CD14-positive monocyte (primary cell): ENCODE data around the gene CEP120. TPM values are rescaled to one million over a fixed set of nuclear protein-coding genes. Genes with fewer than 3 reads are reported as not detected.

Experiments
- DNase-seq, 3 donors: peaks; one replicate each; pipeline ENCODE4 v3.0.0-alpha.2; 2011 to 2022
- H2AFZ ChIP-seq: 2 replicates; pipeline ENCODE4 v1.6.0; 2012; ENCODE audit warnings: mild to moderate bottlenecking, low read depth, low read length, inconsistent platforms; ENCODE audit not compliant: insufficient read depth, poor library complexity, severe bottlenecking
- H3K27ac ChIP-seq, 2 donors: 1 replicate in 1 of 2; 2 replicates in 1 of 2; pipeline ENCODE4 v1.5.1; 2012 to 2013; ENCODE audit warnings: low read length in 2 of 2, control low read depth in 1 of 2, inconsistent platforms in 1 of 2, low read depth in 1 of 2, mild to moderate bottlenecking in 1 of 2
- H3K27me3 ChIP-seq, 2 donors: one replicate each; pipeline versions ENCODE4 v1.6.0 to v1.6.1; 2011 to 2013; ENCODE audit warnings: low read length in 2 of 2; ENCODE audit not compliant: control insufficient read depth in 2 of 2, insufficient read depth in 2 of 2
- H3K36me3 ChIP-seq, 2 donors: replicated peaks in 1 of 2; 1 replicate in 1 of 2; 2 replicates in 1 of 2; pipeline versions ENCODE4 v1.5.1 to v1.6.1; 2012 to 2013; ENCODE audit warnings: low read length in 2 of 2, control low read depth in 1 of 2, inconsistent platforms in 1 of 2, mild to moderate bottlenecking in 1 of 2; ENCODE audit not compliant: insufficient read depth in 2 of 2, control insufficient read depth in 1 of 2
- H3K4me1 ChIP-seq, 2 donors: 1 replicate in 1 of 2; 2 replicates in 1 of 2; pipeline versions ENCODE4 v1.5.1 to v1.6.1; 2012 to 2013; ENCODE audit warnings: low read length in 2 of 2, control low read depth in 1 of 2, inconsistent platforms in 1 of 2, mild to moderate bottlenecking in 1 of 2, moderate library complexity in 1 of 2; ENCODE audit not compliant: insufficient read depth in 2 of 2, control insufficient read depth in 1 of 2
- H3K4me2 ChIP-seq: replicated peaks from 2 replicates; pipeline ENCODE3; 2012; ENCODE audit warnings: low read length, moderate library complexity, mild to moderate bottlenecking; ENCODE audit not compliant: poor library complexity, severe bottlenecking; ENCODE audit errors: extremely low read depth
- H3K4me3 ChIP-seq, 3 experiments: fragments of 200-600 bp in 1 of 3; sonication (generic) in 1 of 3; replicated peaks in 1 of 3; 1 replicate in 2 of 3; 2 replicates in 1 of 3; pipeline ENCODE4 v1.5.1; 2011 to 2013; ENCODE audit warnings: low read length in 3 of 3, mild to moderate bottlenecking in 3 of 3, control low read depth in 2 of 3, low read depth in 2 of 3, inconsistent platforms in 1 of 3, moderate library complexity in 1 of 3
- H3K79me2 ChIP-seq: 2 replicates; pipeline ENCODE4 v1.6.0; 2012; ENCODE audit warnings: mild to moderate bottlenecking, control low read depth, inconsistent platforms, low read length, moderate library complexity; ENCODE audit not compliant: insufficient read depth
- H3K9ac ChIP-seq: 2 replicates; pipeline ENCODE4 v1.6.0; 2017; ENCODE audit warnings: low read length, mild to moderate bottlenecking; ENCODE audit not compliant: insufficient read depth, poor library complexity, severe bottlenecking
- H3K9me3 ChIP-seq, 2 donors: replicated peaks in 1 of 2; 1 replicate in 1 of 2; 2 replicates in 1 of 2; pipeline versions ENCODE4 v1.5.1 to v1.6.1; 2012 to 2013; ENCODE audit warnings: low read length in 2 of 2, control low read depth in 1 of 2; ENCODE audit not compliant: control insufficient read depth in 1 of 2, insufficient read depth in 1 of 2
- H4K20me1 ChIP-seq: 2 replicates; pipeline ENCODE4 v1.6.0; 2012; ENCODE audit warnings: mild to moderate bottlenecking, low read length, control low read depth, moderate library complexity; ENCODE audit not compliant: insufficient read depth
- H3K27ac Mint-ChIP-seq, 7 donors: one replicate each; pipeline ENCODE4 v1.8.0; 2020; ENCODE audit warnings: mild to moderate bottlenecking in 7 of 7, mixed read lengths in 7 of 7, moderate library complexity in 6 of 7, inconsistent platforms in 2 of 7
- H3K27me3 Mint-ChIP-seq, 3 donors: one replicate each; pipeline ENCODE4 v1.8.0; 2021 to 2022; ENCODE audit warnings: low read depth in 3 of 3, mild to moderate bottlenecking in 3 of 3, mixed read lengths in 3 of 3, moderate library complexity in 3 of 3, inconsistent platforms in 1 of 3
- H3K36me3 Mint-ChIP-seq, 2 donors: one replicate each; pipeline ENCODE4 v1.8.0; 2020; ENCODE audit warnings: mixed read lengths in 2 of 2, inconsistent platforms in 1 of 2, mild to moderate bottlenecking in 1 of 2
- H3K4me1 Mint-ChIP-seq: one replicate; pipeline ENCODE4 v1.8.0; 2020; ENCODE audit warnings: mild to moderate bottlenecking, mixed read lengths
- H3K4me3 Mint-ChIP-seq, 2 donors: one replicate each; pipeline ENCODE4 v1.8.0; 2020; ENCODE audit warnings: mild to moderate bottlenecking in 2 of 2, mixed read lengths in 2 of 2, moderate library complexity in 1 of 2
- H3K9me3 Mint-ChIP-seq, 7 donors: one replicate each; pipeline ENCODE4 v1.8.0; 2020 to 2022; ENCODE audit warnings: mixed read lengths in 7 of 7, mild to moderate bottlenecking in 6 of 7, moderate library complexity in 6 of 7, inconsistent platforms in 2 of 7
- CTCF ChIP-seq: fragments of 200-600 bp; IDR thresholded peaks from one replicate; pipeline ENCODE4 v1.8.0; 2022; ENCODE audit warnings: antibody characterized with exemption, mild to moderate bottlenecking
- WGBS: methylation state at CpG from one replicate; pipeline ENCODE4 v1.1.5; 2013; ENCODE audit warnings: missing lambda C conversion rate; ENCODE audit not compliant: insufficient coverage; 5-methylcytosine and 5-hydroxymethylcytosine counted together
- intact Hi-C, 2 donors: fragments of 100-400 bp; cut with micrococcal nuclease; formaldehyde crosslinking; loops; one replicate each; pipeline versions ENCODE4 v1.15.0 to v1.15.1; 2023
- polyA plus RNA-seq, 3 donors: library from polyadenylated mRNA; depleted of rRNA in 1 of 3; unstranded in 2 of 3; stranded (reverse) in 1 of 3; fragments of 300-500 nt in 2 of 3; fragments of >200 nt in 1 of 3; fragmentation: Illumina TruSeq in 2 of 3; gene quantifications; 1 replicate in 2 of 3; 2 replicates in 1 of 3; pipeline ENCODE4 v1.2.3, GENCODE V29; 2012 to 2021

The CEP120 gene
- polyA plus RNA-seq, 3 donors, result 6.4 to 7.2 (median 6.6) TPM

GRCh38 chr5:123371575-123372179 is 51.5 kb downstream of the CEP120 start:
- Histone ChIP-seq H3K27me3 (no peaks in the 10 kb centered on the region), H3K4me1 (no peaks in the 10 kb centered on the region), H3K27ac (no peak overlapping the region), H3K9ac (no peak overlapping the region), H3K4me3 (no peak overlapping the region), H3K79me2 (no peaks in the 10 kb centered on the region), H3K9me3 (no peaks in the 10 kb centered on the region), H3K4me2 (no peak overlapping the region), H2AFZ (no peak overlapping the region), H4K20me1 (no peaks in the 10 kb centered on the region), H3K36me3 (peaks cover 50 to 93% of the 10 kb centered on the region in 2 donors)
- peak in 1 of 3 donors; percentile 12 for DNase-seq
- Mint-ChIP-seq H3K27ac (no peak overlapping the region), H3K9me3 (peaks cover 0 to 3% (median 0%) of the 10 kb centered on the region in 7 donors), H3K27me3 (no peaks in the 10 kb centered on the region), H3K4me3 (no peak overlapping the region), H3K36me3 (peaks cover 66 to 75% of the 10 kb centered on the region in 2 donors), H3K4me1 (no peaks in the 10 kb centered on the region)
- TF ChIP-seq CTCF, result peak; percentile 56
- 100% methylated on average over 1 of the region's 4 CpGs for WGBS
- intact Hi-C loops, result no loop called here

GRCh38 chr5:123369371-123369968 is 53.7 kb downstream of the CEP120 start:
- no peak overlapping the region for H3K4me3 Mint-ChIP-seq
- Histone ChIP-seq H3K9ac (no peak overlapping the region), H3K4me1 (no peaks in the 10 kb centered on the region), H3K9me3 (no peaks in the 10 kb centered on the region), H3K4me2 (no peak overlapping the region), H3K27me3 (no peaks in the 10 kb centered on the region), H3K36me3 (peaks cover 40 to 79% of the 10 kb centered on the region in 2 donors), H2AFZ (no peak overlapping the region), H4K20me1 (no peaks in the 10 kb centered on the region), H3K4me3 (no peak overlapping the region), H3K79me2 (no peaks in the 10 kb centered on the region), H3K27ac (no peak overlapping the region)
- no peak for DNase-seq
- peak overlapping the region in 1 of 7 donors; percentile 13 for H3K27ac Mint-ChIP-seq
- intact Hi-C loops, result no loop called here
- peaks cover 54 to 60% of the 10 kb centered on the region in 2 donors for H3K36me3 Mint-ChIP-seq
- H3K9me3 Mint-ChIP-seq, result peaks cover 0 to 3% (median 0%) of the 10 kb centered on the region in 7 donors
- no peak for TF ChIP-seq CTCF
- WGBS, result 33% methylated on average over 1 of the region's 1 CpG
- H3K27me3 Mint-ChIP-seq, result no peaks in the 10 kb centered on the region
- H3K4me1 Mint-ChIP-seq, result no peaks in the 10 kb centered on the region
